GM12801 (cell line): ENCODE measurements around the gene LRGUK.

ENCODE experiments used
- CTCF ChIP-seq: IDR thresholded peaks from one replicate; pipeline ENCODE4 v1.5.1; 2011; ENCODE audit warnings: control low read depth; ENCODE audit not compliant: insufficient read length; ENCODE audit errors: extremely low read depth

Gene LRGUK

DNA sequence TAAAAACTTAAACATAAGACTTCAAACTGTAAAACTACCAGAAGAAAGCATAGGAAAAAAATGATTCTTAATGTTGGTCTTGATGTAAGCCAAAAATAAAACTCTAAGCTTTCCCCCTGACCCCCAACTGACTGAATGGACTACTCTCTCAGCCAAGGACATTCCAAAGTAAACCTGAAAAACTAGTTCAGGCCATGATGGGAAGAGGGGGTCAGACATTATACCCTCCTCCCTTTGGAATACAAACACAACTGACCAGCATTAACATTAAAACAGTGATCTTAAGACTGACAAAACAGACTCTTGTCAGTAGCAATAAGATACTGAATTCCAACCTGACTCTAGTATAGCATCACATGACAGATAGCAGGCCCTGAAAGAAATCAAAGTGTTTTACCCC, 13.5 kb upstream of the LRGUK start:
- TF ChIP-seq CTCF: no peak

GRCh38 chr7:134114992-134115391, 12.1 kb upstream of the LRGUK start:
- no peak for TF ChIP-seq CTCF

DNA sequence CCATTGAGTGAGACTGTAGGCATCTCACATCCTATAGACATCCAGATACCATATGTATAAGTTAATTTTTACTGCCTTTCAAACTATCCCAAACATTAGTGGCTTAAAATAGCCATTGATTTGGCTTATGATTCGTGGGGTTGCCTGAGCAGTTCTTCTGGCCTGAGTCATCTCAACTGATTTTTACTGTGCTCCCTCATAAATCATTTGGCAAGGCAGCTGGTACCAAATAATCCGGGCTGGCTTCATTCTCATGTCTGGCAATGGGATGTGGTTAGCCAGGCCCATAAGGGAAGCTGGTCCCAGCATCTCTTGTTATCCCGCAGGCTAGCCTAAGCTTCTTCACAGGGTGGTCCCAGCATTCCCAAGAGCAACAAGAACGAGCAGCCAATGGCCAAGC, 6.7 kb upstream of the LRGUK start:
- no peak for TF ChIP-seq CTCF

GRCh38 chr7:134121632-134122139, 5.5 kb upstream of the LRGUK start:
- no peak for TF ChIP-seq CTCF

- no peak for TF ChIP-seq CTCF
These were observed 4.2 kb upstream of the LRGUK start for GRCh38 chr7:134122980-134123379.

DNA sequence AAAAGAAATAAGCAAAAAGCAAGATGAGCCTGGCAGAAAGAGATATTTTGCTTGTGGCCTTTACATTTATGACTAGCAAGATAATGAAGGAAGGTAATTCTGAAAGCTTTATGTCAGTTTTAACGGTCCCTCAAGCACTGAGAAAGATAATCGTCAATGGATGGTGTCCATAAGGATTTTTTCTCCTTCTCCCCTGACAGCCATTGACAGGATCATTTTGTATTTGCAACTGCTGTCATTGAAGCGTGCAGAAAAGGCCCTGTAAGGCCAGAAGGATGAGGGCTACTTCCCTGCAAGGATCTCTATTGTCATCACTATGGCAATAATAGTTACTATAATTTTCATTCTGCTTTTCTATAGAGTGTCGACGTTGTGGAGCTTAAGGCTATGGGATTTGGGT, 994 bp upstream of the LRGUK start:
- no peak for TF ChIP-seq CTCF

- no peak for TF ChIP-seq CTCF
These were observed 559 bp upstream of the LRGUK start for GRCh38 chr7:134126596-134126965.

DNA sequence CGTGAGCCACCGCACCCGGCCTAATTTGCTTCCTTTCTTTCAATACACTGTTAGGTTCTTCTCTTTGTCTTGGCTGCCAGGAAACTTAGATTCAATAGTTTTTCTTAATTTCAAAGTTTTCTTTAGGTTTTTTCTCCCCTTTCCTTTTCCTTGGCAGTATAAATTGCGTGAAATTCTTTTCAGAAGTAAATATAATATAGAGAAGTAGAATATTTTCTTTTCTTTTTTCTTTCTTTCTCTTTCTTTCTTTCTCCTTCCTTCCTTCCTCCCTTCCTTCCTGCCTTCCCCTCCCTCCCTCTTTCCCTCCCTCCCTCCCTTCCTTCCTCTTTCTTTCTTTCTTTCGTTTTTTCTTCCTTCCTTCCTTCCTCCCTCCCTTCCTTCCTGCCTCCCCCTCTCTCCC, 1.7 kb downstream of the LRGUK start:
- no peak for TF ChIP-seq CTCF
